NCI-H128 (cell line): Measurements from ENCODE around the gene VCP.

Source experiments
- DNase-seq: peaks from one replicate; lab custom pipeline; 2025; ENCODE audit not compliant: unreplicated experiment; lab: John Stamatoyannopoulos, UW

VCP gene

DNA sequence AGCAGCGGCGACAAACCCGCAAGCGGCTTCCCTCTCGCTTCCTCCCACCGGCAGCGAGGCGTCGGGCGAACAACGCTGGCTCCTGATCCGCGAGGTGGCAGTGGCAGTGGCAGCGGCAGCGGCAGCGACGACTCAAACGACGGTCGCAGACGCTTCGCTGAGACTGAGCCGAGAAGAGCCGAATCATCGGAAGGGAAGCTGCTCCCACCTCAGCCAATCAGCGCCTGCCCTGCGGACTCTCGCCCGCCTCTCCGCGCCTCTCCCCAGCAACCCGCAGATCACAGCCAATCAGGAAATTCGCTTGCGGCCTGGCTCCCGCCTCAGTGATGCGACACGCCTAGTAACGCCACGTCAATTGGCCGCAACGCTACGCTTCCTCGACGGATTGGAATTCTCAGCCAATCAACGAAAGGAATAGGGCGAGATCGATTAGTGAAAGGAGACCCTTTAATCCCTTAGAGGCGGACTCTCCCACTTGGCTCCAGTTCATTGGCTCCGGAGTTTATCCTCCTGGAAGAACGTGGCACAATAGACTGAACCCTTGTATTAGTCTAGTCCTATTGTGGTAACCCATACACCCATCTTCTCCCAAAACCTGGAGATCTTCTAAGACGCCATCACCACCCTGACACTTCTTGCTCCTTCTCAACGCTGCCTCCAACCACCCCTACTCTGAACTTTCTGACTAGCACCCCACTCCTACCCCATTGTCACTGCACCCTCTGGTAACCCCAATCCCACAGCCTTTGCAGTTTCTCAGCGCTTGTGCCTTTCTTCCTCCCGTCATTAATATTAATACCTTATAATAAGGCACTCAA, at the start of gene VCP:
Gene VCP (minus strand): TSS at position 165 of the 818 bp plus-strand sequence. CDS start 272 bp downstream, outside the sequence.
- peak; percentile 98 for DNase-seq

DNA sequence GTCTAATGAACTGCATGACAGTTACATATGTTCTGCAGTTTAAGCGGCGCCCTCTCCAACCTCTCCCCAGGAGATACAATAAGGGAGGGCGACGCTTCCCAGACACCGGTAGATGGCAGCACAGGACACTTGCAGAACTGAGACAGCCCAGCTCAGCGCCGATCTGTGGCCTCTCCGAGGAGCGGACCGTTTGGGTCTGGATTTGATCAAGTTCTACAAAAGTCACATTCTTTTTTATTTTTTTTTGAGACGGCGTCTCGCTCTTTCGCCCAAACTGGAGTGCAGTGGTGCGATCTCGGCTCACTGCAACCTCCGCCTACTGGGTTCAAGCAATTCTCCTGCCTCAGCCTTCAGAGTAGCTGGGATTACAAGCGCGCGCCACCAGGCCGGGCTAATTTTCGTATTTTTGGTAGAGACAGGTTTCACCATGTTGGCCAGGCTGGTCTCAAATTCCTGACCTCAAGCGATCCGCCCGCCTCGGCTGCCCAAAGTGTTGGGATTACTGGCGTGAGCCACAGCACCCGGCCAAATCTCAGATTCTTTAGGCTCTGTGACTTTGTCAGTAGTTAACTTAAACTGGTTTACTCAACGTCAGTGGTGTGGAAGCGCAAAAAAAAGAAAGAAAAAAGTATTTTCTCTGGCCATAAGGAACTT, 44.6 kb upstream of the VCP start:
- DNase-seq: peak; percentile 88

DNA sequence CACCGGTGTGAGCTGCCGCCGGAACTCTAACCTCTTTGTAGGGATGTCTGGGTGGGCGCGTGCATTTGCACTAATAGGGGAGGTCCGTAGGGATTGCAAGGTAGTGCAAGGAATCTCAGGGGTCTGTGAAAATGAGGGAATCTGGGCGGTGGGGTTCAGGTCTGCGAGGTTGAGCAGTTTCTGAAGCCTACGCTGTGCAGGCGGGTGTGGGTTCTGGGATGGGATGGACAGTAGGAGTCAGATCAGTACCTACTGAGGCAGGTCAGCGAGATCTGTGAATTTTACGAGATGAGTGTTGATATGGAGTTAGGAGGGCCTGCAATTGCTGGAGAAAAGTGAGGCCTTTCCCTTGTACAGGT, 44.1 kb upstream of the VCP start:
- DNase-seq: no peak

DNA sequence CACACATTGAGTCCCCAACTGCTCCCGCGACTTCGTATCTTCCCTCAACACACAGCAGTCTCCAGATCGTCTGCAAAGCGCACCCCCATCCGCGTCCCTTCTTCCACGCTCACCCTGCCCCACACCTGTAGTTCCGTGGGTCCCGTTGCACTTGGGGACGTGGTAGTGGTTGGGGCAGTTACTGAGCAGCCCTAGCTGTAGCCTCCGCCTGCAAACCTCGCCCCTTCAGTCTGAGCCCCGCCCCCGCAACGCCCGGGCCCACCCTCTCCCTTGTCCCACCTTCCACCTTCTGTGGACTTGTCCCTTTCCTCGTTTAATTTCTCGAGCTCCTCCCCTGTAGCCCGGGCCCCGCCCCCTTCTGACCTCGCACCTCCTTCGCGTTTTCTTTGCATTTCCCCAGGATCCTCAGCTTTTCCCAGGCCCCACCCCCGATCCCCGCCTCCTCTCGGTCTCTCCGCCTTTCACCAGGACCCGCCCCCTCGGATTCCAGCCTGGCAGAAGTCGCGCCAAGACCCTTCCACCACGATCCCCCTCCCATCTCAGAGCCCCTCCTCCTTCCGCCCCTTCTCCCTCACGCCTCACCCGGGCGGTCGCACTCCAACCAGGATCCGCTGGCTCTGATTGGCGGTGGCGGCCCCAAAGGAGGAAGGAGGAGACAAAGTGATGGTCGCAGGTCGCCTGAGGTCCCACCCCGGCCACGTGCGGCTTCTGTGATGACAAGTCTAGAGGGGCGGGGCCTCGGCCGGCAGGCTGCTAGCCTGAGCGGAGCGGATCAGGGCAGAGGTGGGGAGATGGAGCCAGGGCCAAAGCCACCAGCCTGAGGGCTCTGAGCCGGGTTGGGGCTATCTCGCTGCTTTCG, 43.5 kb upstream of the VCP start, which contains the start of gene ATOSB:
Gene ATOSB (minus strand): TSS at position 183 of the 859 bp plus-strand sequence. CDS start 7,588 bp downstream, outside the sequence.
- DNase-seq: peak; percentile 92

DNA sequence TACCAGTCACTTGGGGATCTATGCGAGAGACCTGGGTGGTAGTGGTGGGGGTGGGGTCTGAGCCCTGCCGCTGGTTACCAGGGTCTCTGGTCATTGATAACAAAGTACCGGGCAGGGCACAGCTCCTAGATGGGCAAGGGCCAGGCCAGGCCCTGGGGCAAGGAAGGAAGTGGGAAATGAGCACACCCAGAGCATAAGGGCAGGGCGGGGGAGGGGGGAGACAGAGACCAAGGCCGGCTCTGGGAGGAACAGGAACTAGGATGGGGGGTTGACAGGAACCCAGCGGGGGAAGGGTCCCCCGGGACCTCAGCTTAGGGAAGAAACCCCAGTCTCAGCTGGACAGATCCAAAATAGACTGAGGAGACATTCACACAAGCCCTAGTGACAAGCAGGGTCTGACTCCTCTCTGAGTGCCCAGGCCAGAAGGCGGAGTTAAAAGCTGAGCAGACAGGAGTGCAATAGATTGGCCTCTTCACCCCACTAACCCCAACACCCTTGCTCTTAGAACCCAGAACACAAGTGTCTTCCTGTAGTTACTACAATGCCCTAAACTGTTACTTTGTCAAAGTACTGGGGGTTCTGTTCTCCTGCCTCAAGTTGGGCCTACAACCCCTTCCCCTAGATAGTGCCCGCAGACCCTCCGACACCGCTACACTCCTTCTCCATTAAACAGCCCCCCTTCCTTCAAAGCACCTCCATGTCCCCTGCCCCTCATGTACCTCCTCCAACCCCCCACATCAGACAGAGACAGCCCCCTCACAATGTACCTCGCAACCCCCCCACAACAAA, 42.6 kb upstream of the VCP start:
- no peak for DNase-seq

DNA sequence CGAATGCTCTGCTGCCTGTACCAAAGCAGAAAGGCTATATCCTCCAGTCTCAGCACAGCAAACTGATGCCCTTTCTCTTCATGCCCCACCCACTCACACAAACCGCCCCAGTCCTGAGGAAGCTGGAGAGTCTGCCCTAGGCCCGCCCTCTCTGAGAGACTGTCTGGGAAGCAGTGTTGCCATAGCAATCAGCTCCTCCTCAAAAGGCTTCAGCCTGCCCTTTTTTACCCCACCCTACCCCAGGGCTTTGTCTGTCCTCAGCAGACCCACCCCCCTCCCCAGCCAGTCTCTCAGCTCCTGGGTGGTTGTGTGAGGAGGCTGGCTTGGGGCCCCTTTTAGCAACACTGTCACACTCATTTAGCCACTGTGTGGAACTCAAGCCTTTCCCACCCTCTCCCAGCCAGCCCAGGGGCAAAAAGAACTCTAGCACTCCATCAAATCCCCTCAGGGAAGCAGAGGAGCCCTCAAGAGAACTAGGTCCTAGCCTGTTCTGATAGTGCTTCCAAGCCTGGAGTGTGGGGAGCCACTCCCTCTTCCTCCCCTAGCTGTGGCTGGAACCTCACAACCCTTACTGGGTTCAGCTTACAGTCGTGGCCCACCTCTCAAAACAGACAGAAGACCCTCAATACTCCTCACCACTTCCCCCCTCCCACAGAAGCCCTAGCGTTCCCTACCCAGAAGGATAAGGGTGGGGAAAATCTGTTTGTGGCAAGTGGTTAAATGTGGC, 41.9 kb upstream of the VCP start:
- DNase-seq: peak; percentile 45

DNA sequence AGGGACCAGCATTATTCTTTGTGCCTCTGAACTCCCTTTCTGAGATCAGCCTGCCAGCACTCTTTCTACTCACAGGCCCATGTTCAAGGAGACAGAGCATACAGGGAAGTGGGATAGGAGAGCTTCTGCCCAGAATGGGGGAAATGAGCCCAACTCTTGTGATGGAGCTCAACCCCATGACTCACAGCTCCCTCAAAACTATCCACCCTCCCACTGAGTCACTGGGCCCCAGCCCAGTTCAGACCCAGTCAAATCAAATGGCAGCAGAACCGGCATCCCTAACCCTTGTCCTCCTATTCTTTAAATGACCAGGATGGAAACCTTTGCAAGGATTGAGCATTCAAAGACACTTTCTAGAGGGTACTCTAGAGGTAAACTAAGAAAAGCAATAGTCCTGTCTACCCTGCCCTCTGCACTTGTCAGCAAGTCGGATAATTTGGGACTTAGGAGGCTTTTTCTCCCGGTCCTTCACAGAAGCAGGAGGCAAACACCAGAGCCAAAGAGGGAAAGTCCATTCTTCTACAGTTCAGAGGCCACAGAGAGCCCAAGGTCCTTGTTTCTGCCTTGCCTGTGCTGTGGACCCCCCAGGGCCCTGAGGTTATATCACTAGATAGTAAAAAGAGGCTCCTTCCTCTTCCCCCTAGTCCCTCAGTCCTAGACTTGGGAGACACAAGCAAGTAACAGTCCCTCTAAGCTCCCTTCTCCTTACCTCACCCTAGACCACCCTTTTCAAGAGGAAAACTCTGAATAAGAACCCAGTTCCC, 40.0 kb upstream of the VCP start:
- DNase-seq: no peak

DNA sequence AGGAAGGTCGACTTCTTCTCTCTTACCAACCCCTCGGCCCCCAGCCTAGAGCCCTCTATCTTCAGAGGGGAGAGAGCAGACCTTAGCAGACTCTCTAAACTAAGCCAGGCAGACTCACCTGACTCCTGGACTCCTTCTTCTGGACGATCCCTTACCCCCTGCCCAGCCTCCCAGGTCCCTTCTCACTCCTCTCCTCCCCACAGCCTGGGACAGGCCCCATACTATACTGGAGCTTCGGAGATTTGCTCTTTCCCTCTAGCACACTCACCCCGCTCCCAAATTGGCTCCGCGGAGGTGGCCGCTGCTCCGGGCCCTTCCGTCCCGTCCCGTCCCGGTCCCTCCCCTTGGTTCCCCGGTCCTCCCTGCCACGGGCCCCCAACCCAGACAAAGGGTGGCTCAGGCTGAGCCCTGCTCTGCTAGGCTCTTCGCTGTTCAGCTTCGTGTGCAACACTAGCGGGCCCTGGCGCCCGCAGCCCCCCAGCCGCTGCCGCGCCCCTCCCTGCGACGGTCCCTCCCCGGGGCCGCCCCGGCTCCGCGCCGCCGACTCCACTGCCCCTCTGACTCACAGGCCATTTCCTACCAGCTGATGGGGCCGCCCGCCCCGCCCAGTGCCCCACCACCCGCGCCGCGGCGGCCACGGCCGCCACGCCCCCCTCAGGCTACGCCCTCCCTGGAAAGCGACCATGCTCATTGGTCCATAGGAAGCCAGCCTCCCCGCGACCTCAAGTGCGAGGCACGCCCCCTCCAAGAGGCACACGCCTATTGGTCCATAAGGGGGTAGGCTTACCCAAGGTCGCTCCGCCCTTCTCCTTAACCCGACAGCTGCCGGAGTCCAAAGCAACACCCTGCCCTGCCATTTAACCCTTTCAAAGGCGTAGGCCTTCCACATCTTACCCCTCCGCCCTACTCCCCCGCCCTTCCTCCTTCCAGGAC, 38.8 kb upstream of the VCP start:
- DNase-seq: peak; percentile 90

DNA sequence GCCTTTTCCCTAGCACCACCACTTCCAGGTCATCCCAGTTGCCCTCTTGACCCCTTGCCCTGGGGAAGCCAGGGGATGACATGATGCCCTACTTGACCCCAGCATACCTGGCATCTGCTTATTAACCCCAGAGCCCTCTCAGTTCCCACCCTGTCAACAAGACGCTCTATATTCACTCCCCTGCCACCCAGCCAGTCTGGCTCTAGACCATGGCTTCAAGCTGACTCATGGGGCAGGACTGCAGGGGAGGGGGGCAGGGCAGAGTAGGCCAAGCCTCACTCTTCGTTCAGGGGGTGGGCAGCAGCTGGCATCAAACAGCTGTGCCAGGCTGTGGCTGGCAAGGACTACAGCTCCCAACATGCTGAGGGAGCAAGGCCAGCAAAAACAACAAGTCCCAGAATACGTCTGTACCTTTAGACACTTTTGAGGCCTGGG, 37.9 kb upstream of the VCP start:
- no peak for DNase-seq

DNA sequence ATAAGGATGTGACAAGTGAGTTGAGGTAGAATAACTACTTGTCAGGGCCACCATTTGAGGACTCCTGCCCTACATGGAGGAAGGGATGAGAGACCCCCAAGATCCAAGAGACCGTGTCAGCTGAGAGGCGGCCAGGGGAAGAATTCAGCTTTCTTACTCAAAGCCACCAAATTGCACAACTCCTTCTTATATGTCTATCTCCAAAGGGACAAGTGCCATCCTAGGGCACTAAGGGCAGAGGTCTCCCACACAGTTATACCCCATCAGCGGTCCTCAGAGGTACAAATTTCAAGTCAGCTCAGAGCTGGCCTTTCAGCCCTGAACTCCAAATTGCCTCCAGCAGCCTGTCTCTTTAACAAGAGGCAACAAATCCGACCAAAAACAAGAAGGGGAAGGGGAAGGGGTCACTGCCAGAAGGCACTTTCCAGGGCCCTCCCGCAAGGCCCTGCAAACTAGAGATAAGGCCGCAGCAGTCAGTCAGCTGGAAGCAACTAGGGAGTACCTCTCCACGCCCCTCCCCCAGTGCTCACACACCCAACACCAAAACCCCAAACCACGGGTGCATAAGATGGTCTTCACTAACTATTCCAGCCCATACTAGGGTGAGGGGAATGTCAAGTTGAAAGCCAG, 36.6 kb upstream of the VCP start:
- DNase-seq: no peak

DNA sequence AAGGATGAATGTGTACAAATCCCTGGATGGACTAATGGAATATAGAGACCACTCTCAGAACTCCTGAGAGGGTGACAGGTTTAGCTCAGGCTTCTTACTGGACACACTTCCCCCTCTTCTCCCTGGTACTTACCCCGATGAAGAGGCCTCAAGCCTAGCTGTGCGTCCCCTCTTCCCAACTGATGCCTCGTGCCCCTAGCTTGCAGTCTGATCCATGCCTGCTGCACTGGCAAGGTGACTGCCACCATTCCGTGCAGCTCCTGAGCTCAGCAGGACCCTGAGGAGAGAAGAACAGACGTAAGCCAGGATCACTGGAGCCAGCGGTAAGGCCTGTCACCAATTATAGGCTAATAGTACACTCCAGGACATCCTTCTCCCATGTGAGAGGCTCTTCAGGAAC, 36.0 kb upstream of the VCP start:
- DNase-seq: no peak

DNA sequence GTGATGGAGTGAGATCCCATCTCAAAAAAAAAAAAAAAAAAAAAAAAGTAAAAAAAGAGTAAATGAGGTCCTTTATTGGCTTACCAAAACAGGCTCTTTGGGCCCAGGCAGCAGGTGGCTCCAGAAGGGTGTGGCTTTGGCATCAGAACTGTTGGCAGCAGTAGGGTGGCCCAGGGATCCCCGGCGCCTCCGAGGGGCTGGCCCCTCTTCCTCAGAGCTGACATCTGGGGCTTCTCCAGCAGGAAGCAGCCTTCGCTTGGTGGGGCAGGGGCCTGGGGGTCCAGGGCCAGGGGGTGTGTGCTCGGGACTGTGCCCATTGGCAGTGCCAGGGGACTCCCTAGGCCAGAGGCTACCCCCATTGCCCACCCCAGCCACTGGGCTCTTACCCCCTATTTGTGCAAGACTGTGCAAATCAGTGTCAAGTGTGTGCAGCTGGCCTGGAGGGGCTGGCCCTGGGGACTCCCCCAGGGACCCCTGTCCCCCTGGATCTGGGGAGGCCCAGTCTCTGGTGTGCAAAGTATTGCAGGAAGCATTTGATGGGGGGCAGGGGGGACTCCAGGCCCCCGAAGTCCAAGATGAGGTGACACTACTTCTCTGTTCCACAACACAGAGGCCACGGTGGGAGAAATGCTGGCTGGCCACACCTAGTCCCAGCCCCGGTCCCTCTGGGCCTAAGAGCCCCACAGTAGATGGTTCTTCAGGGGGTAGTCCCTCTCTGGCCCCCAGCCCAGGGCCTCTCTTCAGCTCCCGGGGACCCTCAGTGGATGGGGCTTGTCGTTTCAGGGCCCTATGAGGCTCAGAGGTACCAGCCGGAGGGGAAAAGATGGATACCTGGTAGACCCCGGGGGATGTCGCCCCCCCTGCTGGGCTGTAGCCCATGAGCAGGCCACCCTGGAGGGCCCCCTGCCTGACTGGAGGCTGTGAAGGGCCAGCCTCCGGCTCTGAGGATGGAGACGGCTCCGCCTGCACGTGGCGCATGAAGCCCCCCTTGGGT, 35.2 kb upstream of the VCP start:
- DNase-seq: no peak

DNA sequence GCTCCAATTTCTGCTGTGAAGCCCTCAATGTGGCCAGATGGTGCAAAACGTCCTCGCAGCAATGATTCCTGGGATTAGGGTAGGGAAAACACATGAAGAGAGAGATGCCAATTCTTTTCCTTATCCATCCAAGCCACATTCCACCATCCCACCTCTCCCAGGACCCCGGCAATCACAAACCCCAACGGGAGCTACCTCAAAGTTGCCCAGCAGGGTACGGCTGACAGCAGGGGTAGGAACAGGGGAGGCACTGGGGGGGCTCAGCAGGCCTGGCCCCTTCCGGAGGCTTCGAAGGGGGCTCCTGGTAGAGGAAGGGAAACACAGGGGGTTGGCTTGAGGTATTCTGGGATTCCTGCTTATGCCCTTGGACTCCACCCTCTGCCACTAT, 33.9 kb upstream of the VCP start:
- no peak for DNase-seq

DNA sequence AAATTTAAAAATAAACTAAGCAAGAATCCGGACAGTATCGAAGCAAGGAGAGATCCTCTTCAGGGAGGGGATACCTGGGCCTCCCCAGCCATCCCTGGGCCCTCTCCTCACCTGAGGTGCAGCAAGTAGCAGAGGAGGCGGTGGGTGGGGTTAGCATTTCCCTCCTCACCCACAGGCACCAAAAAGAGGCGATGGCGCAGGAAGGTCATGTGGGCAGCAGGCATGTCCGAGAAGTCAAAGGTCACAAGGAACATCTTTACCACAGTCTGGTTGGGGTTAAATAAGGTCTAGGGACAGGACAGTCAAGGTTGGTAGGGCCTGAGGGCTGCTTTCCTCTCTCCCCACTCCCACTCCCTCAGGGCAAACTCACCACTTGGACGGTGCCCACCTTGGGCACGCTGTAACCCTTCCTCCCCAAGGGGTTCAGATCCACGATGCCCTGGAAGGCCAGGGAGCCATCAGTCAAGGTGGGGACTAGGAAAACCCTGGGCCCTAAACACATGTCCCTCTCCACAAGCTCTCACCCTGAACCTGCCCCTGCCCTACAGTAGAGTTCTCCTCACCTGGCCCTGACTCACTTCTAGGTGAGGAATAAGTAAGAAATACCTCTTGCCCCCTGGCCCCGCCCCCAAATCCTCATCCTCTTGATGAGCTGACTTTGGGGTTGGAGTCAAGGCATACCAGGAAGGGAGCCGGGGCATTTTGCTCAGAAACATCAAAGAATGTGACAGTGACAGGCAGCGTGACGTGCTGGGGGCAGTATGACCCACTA, 33.3 kb upstream of the VCP start:
- DNase-seq: no peak

DNA sequence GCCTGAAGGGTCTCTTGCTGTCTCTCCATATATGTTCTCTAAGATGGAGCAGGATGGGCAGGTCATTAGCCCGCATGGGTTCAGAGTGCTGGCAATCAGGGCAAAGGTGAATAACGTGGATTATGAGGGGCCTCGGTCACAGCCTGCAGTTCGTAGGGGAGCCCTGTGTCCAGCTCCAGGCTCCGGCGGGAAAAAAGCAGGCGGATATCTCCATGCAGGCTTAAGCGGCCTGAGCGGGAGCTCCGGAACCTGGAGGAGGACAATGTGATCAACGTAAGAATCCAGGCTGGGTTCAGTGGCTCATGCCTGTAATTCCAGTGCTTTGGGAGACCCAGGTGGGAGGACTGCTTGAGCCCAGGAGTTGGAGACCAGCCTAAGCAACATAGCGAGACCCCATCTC, 32.7 kb upstream of the VCP start:
- DNase-seq: no peak

DNA sequence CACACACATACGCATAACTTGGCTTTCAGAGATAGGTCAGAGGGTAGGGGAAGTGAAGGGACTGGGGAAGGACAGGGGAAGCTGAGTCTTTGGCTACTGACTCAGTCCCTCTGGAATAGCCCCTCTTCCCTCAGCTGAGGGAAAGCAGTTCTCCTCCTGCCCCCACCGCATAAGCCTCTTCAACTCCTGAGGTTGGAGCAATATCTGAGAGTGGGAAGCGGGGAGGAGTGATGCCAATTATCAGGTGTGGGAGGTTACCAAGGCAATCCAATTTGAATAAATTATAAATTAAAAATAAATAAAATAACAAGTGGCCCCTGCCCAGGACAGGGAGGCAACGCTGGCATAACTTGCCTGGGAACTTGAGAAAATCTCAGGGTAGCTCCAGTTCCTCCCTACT, 32.2 kb upstream of the VCP start:
- no peak for DNase-seq
